Measurements from ENCODE around the gene PGLYRP4.

Gene PGLYRP4

GRCh38 chr1:153367090-153367489, 18.4 kb upstream of the PGLYRP4 start:
- Histone ChIP-seq H3K4me1 (no peaks in the 10 kb centered on the region), H3K4me3 (no peak overlapping the region), H3K36me3 (replicated peaks) (no peaks in the 10 kb centered on the region), H3K27me3 (ENCODE audit: low read depth) (no peaks in the 10 kb centered on the region), H3K9me3 (no peaks in the 10 kb centered on the region)
- no peak for DNase-seq (ENCODE audit: low spot score in 2 of 2)
- in situ Hi-C loops (cut with MboI; ENCODE audit: low sequenced_read_pairs): loop anchor here (25.0 kb wide), 1 partner anchor 395 kb away; no protein-coding TSS in a partner anchor

GRCh38 chr1:153366261-153366660, 17.6 kb upstream of the PGLYRP4 start:
- no peak for DNase-seq (ENCODE audit: low spot score in 2 of 2)
- no peaks in the 10 kb centered on the region for H3K4me1 ChIP-seq
- H3K27me3 ChIP-seq (ENCODE audit: low read depth): no peaks in the 10 kb centered on the region
- no peak overlapping the region for H3K4me3 ChIP-seq
- H3K36me3 ChIP-seq (replicated peaks): no peaks in the 10 kb centered on the region
- in situ Hi-C loops (cut with MboI; ENCODE audit: low sequenced_read_pairs): loop anchor here (25.0 kb wide), 1 partner anchor 396 kb away; no protein-coding TSS in a partner anchor
- no peaks in the 10 kb centered on the region for H3K9me3 ChIP-seq

GRCh38 chr1:153365696-153366095, 17.1 kb upstream of the PGLYRP4 start:
- in situ Hi-C loops (cut with MboI; ENCODE audit: low sequenced_read_pairs): loop anchor here (25.0 kb wide), 1 partner anchor 397 kb away; no protein-coding TSS in a partner anchor
- no peaks in the 10 kb centered on the region for H3K4me1 ChIP-seq

GRCh38 chr1:153364766-153365666, 16.4 kb upstream of the PGLYRP4 start:
- Histone ChIP-seq H3K36me3 (replicated peaks) (no peaks in the 10 kb centered on the region), H3K4me1 (no peaks in the 10 kb centered on the region), H3K27me3 (ENCODE audit: low read depth) (no peaks in the 10 kb centered on the region), H3K9me3 (no peaks in the 10 kb centered on the region), H3K4me3 (no peak overlapping the region)
- no peak for DNase-seq (ENCODE audit: low spot score in 2 of 2)
- in situ Hi-C loops (cut with MboI; ENCODE audit: low sequenced_read_pairs): loop anchor here (25.0 kb wide), 1 partner anchor 397 kb away; no protein-coding TSS in a partner anchor

More at GRCh38 chr1:153365696-153366095, 17.1 kb upstream of the PGLYRP4 start:
- no peak for DNase-seq (ENCODE audit: low spot score in 2 of 2)
- no peaks in the 10 kb centered on the region for H3K9me3 ChIP-seq
- H3K4me3 ChIP-seq: no peak overlapping the region
- H3K27me3 ChIP-seq (ENCODE audit: low read depth): no peaks in the 10 kb centered on the region
- H3K36me3 ChIP-seq (replicated peaks): no peaks in the 10 kb centered on the region

- in situ Hi-C loops (cut with MboI; ENCODE audit: low sequenced_read_pairs): loop anchor here (25.0 kb wide), 1 partner anchor 398 kb away; no protein-coding TSS in a partner anchor
- H3K36me3 ChIP-seq (replicated peaks): no peaks in the 10 kb centered on the region
- no peaks in the 10 kb centered on the region for H3K27me3 ChIP-seq (ENCODE audit: low read depth)
- H3K4me3 ChIP-seq: no peak overlapping the region
- no peak for DNase-seq (ENCODE audit: low spot score in 2 of 2)
- H3K9me3 ChIP-seq: no peaks in the 10 kb centered on the region
- H3K4me1 ChIP-seq: no peaks in the 10 kb centered on the region
These were observed 15.5 kb upstream of the PGLYRP4 start for GRCh38 chr1:153364156-153364555.

GRCh38 chr1:153363641-153364040, 15.0 kb upstream of the PGLYRP4 start:
- DNase-seq (ENCODE audit: low spot score in 2 of 2): no peak
- no peaks in the 10 kb centered on the region for H3K4me1 ChIP-seq
- H3K27me3 ChIP-seq (ENCODE audit: low read depth): no peaks in the 10 kb centered on the region
- no peak overlapping the region for H3K4me3 ChIP-seq
- in situ Hi-C loops (cut with MboI; ENCODE audit: low sequenced_read_pairs): loop anchor here (25.0 kb wide), 1 partner anchor 399 kb away; no protein-coding TSS in a partner anchor
- no peaks in the 10 kb centered on the region for H3K36me3 ChIP-seq (replicated peaks)
- no peaks in the 10 kb centered on the region for H3K9me3 ChIP-seq

- H3K27me3 ChIP-seq (ENCODE audit: low read depth): peaks cover 4% of the 10 kb centered on the region; the same call in 1 of the 2 replicates
- H3K4me3 ChIP-seq: no peak overlapping the region
- H3K36me3 ChIP-seq (replicated peaks): no peaks in the 10 kb centered on the region
- H3K4me1 ChIP-seq: no peaks in the 10 kb centered on the region
- DNase-seq (ENCODE audit: low spot score in 2 of 2): no peak
- no peaks in the 10 kb centered on the region for H3K9me3 ChIP-seq
- in situ Hi-C loops (cut with MboI; ENCODE audit: low sequenced_read_pairs): loop anchor here (25.0 kb wide), 1 partner anchor 400 kb away; no protein-coding TSS in a partner anchor
These were observed 13.6 kb upstream of the PGLYRP4 start for GRCh38 chr1:153362187-153362775.

- no peak overlapping the region for H3K4me3 ChIP-seq
- in situ Hi-C loops (cut with MboI; ENCODE audit: low sequenced_read_pairs): loop anchor here (25.0 kb wide), 1 partner anchor 401 kb away; no protein-coding TSS in a partner anchor
- H3K27me3 ChIP-seq (ENCODE audit: low read depth): peaks cover 9% of the 10 kb centered on the region; the same call in 1 of the 2 replicates
- H3K9me3 ChIP-seq: no peaks in the 10 kb centered on the region
- DNase-seq (ENCODE audit: low spot score in 2 of 2): no peak
- H3K36me3 ChIP-seq (replicated peaks): no peaks in the 10 kb centered on the region
- H3K4me1 ChIP-seq: no peaks in the 10 kb centered on the region
These were observed 13.0 kb upstream of the PGLYRP4 start for GRCh38 chr1:153361480-153362109.

- H3K9me3 ChIP-seq: no peaks in the 10 kb centered on the region
- DNase-seq (ENCODE audit: low spot score in 2 of 2): no peak
- in situ Hi-C loops (cut with MboI; ENCODE audit: low sequenced_read_pairs): loop anchor here (25.0 kb wide), 1 partner anchor 401 kb away; no protein-coding TSS in a partner anchor
- no peaks in the 10 kb centered on the region for H3K36me3 ChIP-seq (replicated peaks)
- H3K27me3 ChIP-seq (ENCODE audit: low read depth): peaks cover 9% of the 10 kb centered on the region; the same call in 1 of the 2 replicates
- no peaks in the 10 kb centered on the region for H3K4me1 ChIP-seq
- H3K4me3 ChIP-seq: no peak overlapping the region
These were observed 12.2 kb upstream of the PGLYRP4 start for GRCh38 chr1:153360592-153361479.

GRCh38 chr1:153360190-153360589, 11.5 kb upstream of the PGLYRP4 start:
- in situ Hi-C loops (cut with MboI; ENCODE audit: low sequenced_read_pairs): loop anchor here (25.0 kb wide), 1 partner anchor 402 kb away; no protein-coding TSS in a partner anchor
- no peak for DNase-seq (ENCODE audit: low spot score in 2 of 2)

GRCh38 chr1:153359241-153359640, 10.6 kb upstream of the PGLYRP4 start:
- Histone ChIP-seq H3K9me3 (no peaks in the 10 kb centered on the region), H3K4me1 (no peaks in the 10 kb centered on the region), H3K36me3 (replicated peaks) (no peaks in the 10 kb centered on the region), H3K27me3 (ENCODE audit: low read depth) (peaks cover 9% of the 10 kb centered on the region; the same call in 1 of the 2 replicates), H3K4me3 (no peak overlapping the region)
- in situ Hi-C loops (cut with MboI; ENCODE audit: low sequenced_read_pairs): loop anchor here (5.0 to 25.0 kb wide), 3 partner anchors 143 to 403 kb away; partner anchors contain the start of gene S100A2
- no peak for DNase-seq (ENCODE audit: low spot score in 2 of 2)

More at GRCh38 chr1:153360190-153360589, 11.5 kb upstream of the PGLYRP4 start:
- Histone ChIP-seq H3K4me1 (no peaks in the 10 kb centered on the region), H3K9me3 (no peaks in the 10 kb centered on the region), H3K27me3 (ENCODE audit: low read depth) (peaks cover 9% of the 10 kb centered on the region; the same call in 1 of the 2 replicates), H3K4me3 (no peak overlapping the region), H3K36me3 (replicated peaks) (no peaks in the 10 kb centered on the region)

GRCh38 chr1:153358691-153358975, 10.0 kb upstream of the PGLYRP4 start:
- no peak for DNase-seq (ENCODE audit: low spot score in 2 of 2)
- Histone ChIP-seq H3K36me3 (replicated peaks) (no peaks in the 10 kb centered on the region), H3K4me1 (no peaks in the 10 kb centered on the region), H3K9me3 (no peaks in the 10 kb centered on the region), H3K27me3 (ENCODE audit: low read depth) (peaks cover 9% of the 10 kb centered on the region; the same call in 1 of the 2 replicates), H3K4me3 (no peak overlapping the region)
- in situ Hi-C loops (cut with MboI; ENCODE audit: low sequenced_read_pairs): loop anchor here (5.0 to 25.0 kb wide), 3 partner anchors 144 to 404 kb away; partner anchors contain the start of gene S100A2
